ENCODE measurements around the gene C12orf56. TPM values are rescaled to one million over a fixed set of nuclear protein-coding genes. Genes with fewer than 3 reads are reported as not detected.

Gene C12orf56
- total RNA-seq, 1 experiment from 2014 or later, result not detected

- Histone ChIP-seq H3K27ac (ENCODE audit: low read depth, low read length) (no peak overlapping the region), H3K4me3 (replicated peaks in 1 of 2; ENCODE audit: low read depth in 1 of 2, low read length in 2 of 2) (no peak overlapping the region), H4K20me1 (ENCODE audit: insufficient read depth) (no peaks in the 10 kb centered on the region), H3K36me3 (ENCODE audit: control insufficient read depth in 1 of 2, insufficient read depth in 2 of 2, low read length in 2 of 2) (no peaks in the 10 kb centered on the region), H2AFZ (ENCODE audit: low read depth, low read length, poor library complexity, severe bottlenecking) (no peak overlapping the region), H3K27me3 (ENCODE audit: insufficient read depth, low read length) (no peaks in the 10 kb centered on the region), H3K4me2 (ENCODE audit: low read length) (no peak overlapping the region), H3K9ac (ENCODE audit: low read length) (no peak overlapping the region), H3K9me2 (ENCODE audit: insufficient read depth) (no peaks in the 10 kb centered on the region), H3K4me1 (ENCODE audit: control insufficient read depth in 1 of 2, insufficient read depth in 2 of 2, low read length in 2 of 2) (no peaks in the 10 kb centered on the region), H3K79me2 (ENCODE audit: insufficient read depth, low read length) (no peaks in the 10 kb centered on the region), H3K9me3 (ENCODE audit: control insufficient read depth in 1 of 2, insufficient read depth in 1 of 2, low read depth in 1 of 2, low read length in 2 of 2) (no peaks in the 10 kb centered on the region)
- no TSS peak for BruUV-seq (replicated peaks)
- ChIA-PET RAD21 (ENCODE audit: low non-redundant PET in 1 of 2, low total read pairs in 2 of 2, uncharacterized antibody in 2 of 2, unreplicated experiment in 2 of 2) (no interaction called here), POLR2A (no interaction called here), CTCF (no interaction called here)
- ATAC-seq (no peak), DNase-seq (ENCODE audit: low read depth, low spot score) (no peak)
- TF ChIP-seq TCF7L2 (IDR thresholded peaks at IDR 0.05; ENCODE audit: borderline replicate concordance, extremely low read depth, insufficient read depth, insufficient read length) (no peak), EZH2 (IDR thresholded peaks at IDR 0.05) (no peak)
- intact Hi-C loops (cut with micrococcal nuclease), result loop anchor here (10.0 kb wide), 1 partner anchor 579 kb away; no protein-coding TSS in a partner anchor
Observed at GRCh38 chr12:64253356-64253755, 137.2 kb downstream of the C12orf56 start.

- Histone ChIP-seq H3K27me3 (ENCODE audit: insufficient read depth, low read length) (no peaks in the 10 kb centered on the region), H3K4me1 (ENCODE audit: control insufficient read depth in 1 of 2, insufficient read depth in 2 of 2, low read length in 2 of 2) (no peaks in the 10 kb centered on the region), H3K4me2 (ENCODE audit: low read length) (no peak overlapping the region), H3K36me3 (ENCODE audit: control insufficient read depth in 1 of 2, insufficient read depth in 2 of 2, low read length in 2 of 2) (no peaks in the 10 kb centered on the region), H2AFZ (ENCODE audit: low read depth, low read length, poor library complexity, severe bottlenecking) (no peak overlapping the region), H3K27ac (ENCODE audit: low read depth, low read length) (no peak overlapping the region), H3K9me2 (ENCODE audit: insufficient read depth) (no peaks in the 10 kb centered on the region), H3K9ac (ENCODE audit: low read length) (no peak overlapping the region), H3K9me3 (ENCODE audit: control insufficient read depth in 1 of 2, insufficient read depth in 1 of 2, low read depth in 1 of 2, low read length in 2 of 2) (no peaks in the 10 kb centered on the region), H3K79me2 (ENCODE audit: insufficient read depth, low read length) (no peaks in the 10 kb centered on the region), H4K20me1 (ENCODE audit: insufficient read depth) (no peaks in the 10 kb centered on the region), H3K4me3 (replicated peaks in 1 of 2; ENCODE audit: low read depth in 1 of 2, low read length in 2 of 2) (no peak overlapping the region)
- intact Hi-C loops (cut with micrococcal nuclease), result loop anchor here (10.0 kb wide), 1 partner anchor 578 kb away; no protein-coding TSS in a partner anchor
- no TSS peak for BruUV-seq (replicated peaks)
- ATAC-seq (no peak), DNase-seq (ENCODE audit: low read depth, low spot score) (no peak)
- POLR2A ChIA-PET, result no interaction called here
- RAD21 ChIA-PET (ENCODE audit: low non-redundant PET in 1 of 2, low total read pairs in 2 of 2, uncharacterized antibody in 2 of 2, unreplicated experiment in 2 of 2), result no interaction called here
- CTCF ChIA-PET, result no interaction called here
- no peak for TF ChIP-seq POLR2AphosphoS5 (IDR thresholded peaks at IDR 0.05; ENCODE audit: low read depth, low read length)
- TF ChIP-seq ZFX (IDR thresholded peaks at IDR 0.05), result no peak
- no peak for TF ChIP-seq ZNF274 (IDR thresholded peaks at IDR 0.05; ENCODE audit: low read depth, low read length)
- no peak for TF ChIP-seq REST (IDR thresholded peaks at IDR 0.05; ENCODE audit: low read depth)
- TF ChIP-seq ELF1 (IDR thresholded peaks at IDR 0.05; ENCODE audit: borderline replicate concordance, low read depth), result no peak
- TF ChIP-seq ATF3 (IDR thresholded peaks at IDR 0.05), result no peak
- no peak for TF ChIP-seq EZH2phosphoT487 (IDR thresholded peaks at IDR 0.05; ENCODE audit: borderline replicate concordance)
- TF ChIP-seq RAD21 (IDR thresholded peaks at IDR 0.05; ENCODE audit: low read depth), result no peak
- no peak for TF ChIP-seq MAX (IDR thresholded peaks at IDR 0.05)
- TF ChIP-seq EZH2 (IDR thresholded peaks at IDR 0.05), result no peak
- no peak for TF ChIP-seq JUND (IDR thresholded peaks at IDR 0.05)
- no peak for TF ChIP-seq CTCF (IDR thresholded peaks at IDR 0.05 in 2 of 3, conservative IDR thresholded peaks at IDR 0.05 in 1 of 3; ENCODE audit: borderline replicate concordance in 1 of 3, insufficient read depth in 1 of 3, low read depth in 2 of 3, low read length in 2 of 3)
- TF ChIP-seq SIN3A (IDR thresholded peaks at IDR 0.05; ENCODE audit: low read depth), result no peak
Observed at GRCh38 chr12:64252681-64253080, 137.9 kb downstream of the C12orf56 start.
